Measurements from ENCODE around the gene UBE3C.

DNA sequence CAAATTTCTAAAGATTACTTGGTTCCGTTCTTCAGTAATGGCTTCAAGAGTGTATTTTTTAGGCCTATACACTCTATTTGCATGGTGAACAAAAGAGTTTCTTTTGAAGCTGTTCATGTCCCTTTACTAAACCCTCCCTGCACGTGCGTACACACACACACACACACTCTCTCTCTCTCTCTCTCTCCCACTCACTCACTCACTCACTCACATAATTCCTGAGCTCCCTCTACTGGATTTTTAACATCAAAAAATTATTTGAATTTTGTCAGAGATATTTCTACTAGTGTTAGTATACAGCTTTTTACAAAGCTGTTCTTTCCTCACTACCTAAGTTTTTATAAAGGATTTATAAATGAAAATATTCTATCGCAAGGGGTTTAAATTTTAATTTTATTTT, 85.9 kb downstream of the UBE3C start:
- TF ChIP-seq POLR2A (IDR thresholded peaks at IDR 0.05), result no peak
- TF ChIP-seq, protein P1, sequence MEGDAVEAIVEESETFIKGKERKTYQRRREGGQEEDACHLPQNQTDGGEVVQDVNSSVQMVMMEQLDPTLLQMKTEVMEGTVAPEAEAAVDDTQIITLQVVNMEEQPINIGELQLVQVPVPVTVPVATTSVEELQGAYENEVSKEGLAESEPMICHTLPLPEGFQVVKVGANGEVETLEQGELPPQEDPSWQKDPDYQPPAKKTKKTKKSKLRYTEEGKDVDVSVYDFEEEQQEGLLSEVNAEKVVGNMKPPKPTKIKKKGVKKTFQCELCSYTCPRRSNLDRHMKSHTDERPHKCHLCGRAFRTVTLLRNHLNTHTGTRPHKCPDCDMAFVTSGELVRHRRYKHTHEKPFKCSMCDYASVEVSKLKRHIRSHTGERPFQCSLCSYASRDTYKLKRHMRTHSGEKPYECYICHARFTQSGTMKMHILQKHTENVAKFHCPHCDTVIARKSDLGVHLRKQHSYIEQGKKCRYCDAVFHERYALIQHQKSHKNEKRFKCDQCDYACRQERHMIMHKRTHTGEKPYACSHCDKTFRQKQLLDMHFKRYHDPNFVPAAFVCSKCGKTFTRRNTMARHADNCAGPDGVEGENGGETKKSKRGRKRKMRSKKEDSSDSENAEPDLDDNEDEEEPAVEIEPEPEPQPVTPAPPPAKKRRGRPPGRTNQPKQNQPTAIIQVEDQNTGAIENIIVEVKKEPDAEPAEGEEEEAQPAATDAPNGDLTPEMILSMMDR (IDR thresholded peaks at IDR 0.05), result peak in 2 of 4 experiments; percentile 17 to 26

Measured in prostate gland (tissue), 2 donors.